Upper lobe of left lung (tissue), 6 donors: Measurements from ENCODE around the gene ADAMTS12. TPM values are rescaled to one million over a fixed set of nuclear protein-coding genes. Genes with fewer than 3 reads are reported as not detected.

ENCODE experiments used
- ATAC-seq, 2 donors: fragments of 200-7000 bp; cut with Tn5 transposase; one replicate each; pipeline ENCODE4 v1.9.1; 2022; ENCODE audit warnings: mild to moderate bottlenecking in 2 of 2, moderate library complexity in 2 of 2; ENCODE audit not compliant: low FRiP score in 2 of 2
- DNase-seq, 2 donors: peaks; one replicate each; pipeline ENCODE4 v3.0.0-alpha.2; 2019 to 2020
- H3K27ac ChIP-seq, 4 donors: fragments of 200-600 bp; sonication (generic); one replicate each; pipeline ENCODE4 v1.5.1; 2016 to 2019
- H3K27me3 ChIP-seq, 4 donors: fragments of 200-600 bp; sonication (generic); one replicate each; pipeline ENCODE4 v1.5.1; 2017 to 2019
- H3K36me3 ChIP-seq, 4 donors: fragments of 200-600 bp; sonication (generic); one replicate each; pipeline ENCODE4 v1.5.1; 2016 to 2019
- H3K4me1 ChIP-seq, 4 donors: fragments of 200-600 bp; sonication (generic); one replicate each; pipeline ENCODE4 v1.5.1; 2018 to 2019
- H3K4me3 ChIP-seq, 4 donors: fragments of 200-600 bp; sonication (generic); one replicate each; pipeline ENCODE4 v1.5.1; 2017 to 2019; ENCODE audit warnings: mild to moderate bottlenecking in 2 of 4, moderate library complexity in 1 of 4
- H3K9me3 ChIP-seq, 4 donors: fragments of 200-600 bp; sonication (generic); one replicate each; pipeline ENCODE4 v1.5.1; 2018 to 2019
- EP300 ChIP-seq, 4 donors: sonication (generic); formaldehyde crosslinking; IDR thresholded peaks; one replicate each; pipeline ENCODE4 v1.5.1; 2017; ENCODE audit warnings: antibody characterized with exemption in 4 of 4, control low read depth in 2 of 4
- POLR2A ChIP-seq, 4 donors: fragments of 450-650 bp; IDR thresholded peaks; one replicate each; pipeline ENCODE4 v1.5.1; 2016 to 2017; ENCODE audit warnings: antibody characterized with exemption in 4 of 4, mild to moderate bottlenecking in 2 of 4
- POLR2AphosphoS5 ChIP-seq, 2 donors: sonication (generic); formaldehyde crosslinking; IDR thresholded peaks; one replicate each; pipeline ENCODE4 v1.5.1; 2017; ENCODE audit warnings: antibody characterized with exemption in 2 of 2
- WGBS, 2 donors: methylation state at CpG; one replicate each; pipeline ENCODE4 v1.1.5; 2017 to 2018; 5-methylcytosine and 5-hydroxymethylcytosine counted together
- total RNA-seq, 6 donors: library from RNA; depleted of rRNA in 4 of 6; stranded (reverse); fragments of >200 nt in 4 of 6; gene quantifications; one replicate each; pipeline versions ENCODE4 v1.1.0 to v1.2.1, GENCODE V29; 2016 to 2021
- TF ChIP-seq, protein P1 (sequence below), 6 experiments: fragments of 450-650 bp in 4 of 6; fragments of 200-600 bp in 2 of 6; sonication (generic) in 2 of 6; IDR thresholded peaks; one replicate each; pipeline ENCODE4 v1.5.1; 2016 to 2019; ENCODE audit warnings: antibody characterized with exemption in 6 of 6
- donor health status: DM: no; HTN: no; CAD: no; lungs with moderate emphysema.
- donor health status: DM: no; HTN: yes; CAD: no; lungs with severe emphysema.

The ADAMTS12 gene
- total RNA-seq, 6 donors from 2014 or later = 2.3 to 16.8 (median 7.4) TPM

DNA sequence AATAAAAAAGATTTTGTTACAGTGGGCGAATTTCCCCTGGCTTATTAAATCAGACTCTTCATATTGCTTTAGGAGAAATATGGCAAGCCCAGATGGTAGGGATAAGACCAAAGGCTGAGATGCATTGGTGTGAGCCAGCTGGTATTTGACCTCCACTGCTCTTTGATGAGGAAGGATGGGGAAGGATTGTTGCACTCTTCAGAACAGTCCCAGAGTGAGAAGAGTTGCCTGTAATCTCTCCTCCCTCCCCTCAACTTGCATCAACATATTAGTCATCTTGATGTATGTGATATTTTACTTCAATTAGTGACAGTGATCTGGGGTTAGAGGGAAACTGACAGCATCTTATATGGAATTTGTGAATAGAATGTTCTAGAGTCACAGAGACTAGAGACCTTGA lies 136.6 kb downstream of the ADAMTS12 start:
- TF ChIP-seq EP300 (IDR thresholded peaks at IDR 0.05) (no peak), POLR2AphosphoS5 (IDR thresholded peaks at IDR 0.05) (no peak), POLR2A (IDR thresholded peaks at IDR 0.05) (no peak)
- TF ChIP-seq, protein P1, sequence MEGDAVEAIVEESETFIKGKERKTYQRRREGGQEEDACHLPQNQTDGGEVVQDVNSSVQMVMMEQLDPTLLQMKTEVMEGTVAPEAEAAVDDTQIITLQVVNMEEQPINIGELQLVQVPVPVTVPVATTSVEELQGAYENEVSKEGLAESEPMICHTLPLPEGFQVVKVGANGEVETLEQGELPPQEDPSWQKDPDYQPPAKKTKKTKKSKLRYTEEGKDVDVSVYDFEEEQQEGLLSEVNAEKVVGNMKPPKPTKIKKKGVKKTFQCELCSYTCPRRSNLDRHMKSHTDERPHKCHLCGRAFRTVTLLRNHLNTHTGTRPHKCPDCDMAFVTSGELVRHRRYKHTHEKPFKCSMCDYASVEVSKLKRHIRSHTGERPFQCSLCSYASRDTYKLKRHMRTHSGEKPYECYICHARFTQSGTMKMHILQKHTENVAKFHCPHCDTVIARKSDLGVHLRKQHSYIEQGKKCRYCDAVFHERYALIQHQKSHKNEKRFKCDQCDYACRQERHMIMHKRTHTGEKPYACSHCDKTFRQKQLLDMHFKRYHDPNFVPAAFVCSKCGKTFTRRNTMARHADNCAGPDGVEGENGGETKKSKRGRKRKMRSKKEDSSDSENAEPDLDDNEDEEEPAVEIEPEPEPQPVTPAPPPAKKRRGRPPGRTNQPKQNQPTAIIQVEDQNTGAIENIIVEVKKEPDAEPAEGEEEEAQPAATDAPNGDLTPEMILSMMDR (IDR thresholded peaks at IDR 0.05) = no peak
- no peak for DNase-seq
- ATAC-seq = no peak
- Histone ChIP-seq H3K9me3 (no peaks in the 10 kb centered on the region), H3K27ac (no peak overlapping the region), H3K36me3 (no peaks in the 10 kb centered on the region), H3K4me1 (no peaks in the 10 kb centered on the region), H3K27me3 (no peaks in the 10 kb centered on the region), H3K4me3 (no peak overlapping the region)
- WGBS, 2 donors = 87 to 93% methylated on average over 1 of the region's 1 CpG

- H3K4me3 ChIP-seq = no peak overlapping the region
- TF ChIP-seq POLR2AphosphoS5 (IDR thresholded peaks at IDR 0.05) (no peak), EP300 (IDR thresholded peaks at IDR 0.05) (no peak), POLR2A (IDR thresholded peaks at IDR 0.05) (no peak)
- TF ChIP-seq, protein P1 (IDR thresholded peaks at IDR 0.05) = no peak
- H3K36me3 ChIP-seq = no peaks in the 10 kb centered on the region
- no peaks in the 10 kb centered on the region for H3K9me3 ChIP-seq
- DNase-seq = no peak
- H3K27me3 ChIP-seq = no peaks in the 10 kb centered on the region
- no peak for ATAC-seq
- H3K4me1 ChIP-seq = no peaks in the 10 kb centered on the region
- WGBS, 2 donors = 64 to 87% methylated on average over 4 of the region's 4 CpGs
- no peak overlapping the region for H3K27ac ChIP-seq
These were observed 138.1 kb downstream of the ADAMTS12 start for GRCh38 chr5:33753704-33754103.

- Histone ChIP-seq H3K4me3 (no peak overlapping the region), H3K9me3 (no peaks in the 10 kb centered on the region), H3K27ac (no peak overlapping the region), H3K36me3 (no peaks in the 10 kb centered on the region), H3K27me3 (no peaks in the 10 kb centered on the region), H3K4me1 (no peaks in the 10 kb centered on the region)
- WGBS, 2 donors = 75 to 87% methylated on average over 1 of the region's 1 CpG
- TF ChIP-seq EP300 (IDR thresholded peaks at IDR 0.05) = no peak
- no peak for DNase-seq
- ATAC-seq = no peak
These were observed 143.0 kb downstream of the ADAMTS12 start for GRCh38 chr5:33748754-33749153.

- DNase-seq = no peak
- no peaks in the 10 kb centered on the region for H3K27me3 ChIP-seq
- H3K27ac ChIP-seq = no peak overlapping the region
- no peaks in the 10 kb centered on the region for H3K9me3 ChIP-seq
- H3K4me1 ChIP-seq = no peaks in the 10 kb centered on the region
- no peak for ATAC-seq
- H3K4me3 ChIP-seq = no peak overlapping the region
- no peak for TF ChIP-seq POLR2AphosphoS5 (IDR thresholded peaks at IDR 0.05)
- TF ChIP-seq, protein P1 (IDR thresholded peaks at IDR 0.05) = no peak
- no peak for TF ChIP-seq POLR2A (IDR thresholded peaks at IDR 0.05)
- no peak for TF ChIP-seq EP300 (IDR thresholded peaks at IDR 0.05)
- 88 to 92% methylated on average over 1 of the region's 1 CpG for WGBS, 2 donors
- no peaks in the 10 kb centered on the region for H3K36me3 ChIP-seq
These were observed 146.6 kb downstream of the ADAMTS12 start for GRCh38 chr5:33745101-33745770.

DNA sequence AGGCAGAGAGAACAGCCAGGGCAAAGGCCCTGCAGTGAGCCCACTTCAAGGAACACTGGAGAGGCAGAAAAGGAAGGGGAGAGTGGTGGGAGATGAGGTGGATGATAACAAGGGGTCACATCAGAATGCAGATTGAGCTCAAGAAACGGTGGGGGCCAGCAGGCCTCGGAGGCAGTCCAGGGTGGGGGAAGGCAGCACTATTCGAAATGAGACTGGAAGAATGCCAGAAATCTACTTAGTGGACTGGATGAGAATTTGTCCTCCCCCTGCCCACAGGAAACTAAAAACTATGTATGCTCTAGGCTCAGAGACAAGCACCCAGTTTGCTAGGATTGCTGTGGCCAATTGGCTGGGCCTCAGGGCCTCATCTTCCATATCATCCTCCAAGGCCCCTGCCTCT lies 148.7 kb downstream of the ADAMTS12 start:
- no peak for ATAC-seq
- Histone ChIP-seq H3K27me3 (no peaks in the 10 kb centered on the region), H3K36me3 (no peaks in the 10 kb centered on the region), H3K4me1 (no peaks in the 10 kb centered on the region), H3K4me3 (no peak overlapping the region), H3K9me3 (no peaks in the 10 kb centered on the region), H3K27ac (no peak overlapping the region)
- TF ChIP-seq EP300 (IDR thresholded peaks at IDR 0.05) (no peak), POLR2AphosphoS5 (IDR thresholded peaks at IDR 0.05) (no peak), POLR2A (IDR thresholded peaks at IDR 0.05) (no peak)
- TF ChIP-seq, protein P1 (IDR thresholded peaks at IDR 0.05) = no peak
- DNase-seq = no peak
- WGBS, 2 donors = 58 to 75% methylated on average over 3 of the region's 3 CpGs
